HUES6 (cell line): ENCODE results near the gene STAB1.
"Not testable (repeated sequence)": the region's sequence is repeated elsewhere in the genome, so short reads cannot be mapped to it uniquely, and the experiment has no call there.

Experiments
- H3K27ac ChIP-seq: 2 replicates; pipeline ENCODE4 v1.7.0; 2013; ENCODE audit warnings: low read depth, mild to moderate bottlenecking, low read length, inconsistent platforms
- H3K27me3 ChIP-seq: 2 replicates; pipeline ENCODE4 v1.6.1; 2013; ENCODE audit warnings: low read length; ENCODE audit not compliant: control insufficient read depth, insufficient read depth
- H3K36me3 ChIP-seq: 2 replicates; pipeline ENCODE4 v1.6.1; 2013; ENCODE audit warnings: low read length; ENCODE audit not compliant: control insufficient read depth, insufficient read depth
- H3K4me1 ChIP-seq: 2 replicates; pipeline ENCODE4 v1.6.1; 2013; ENCODE audit warnings: low read length; ENCODE audit not compliant: control insufficient read depth, insufficient read depth
- H3K4me3 ChIP-seq: 2 replicates; pipeline ENCODE4 v1.5.1; 2013; ENCODE audit warnings: low read depth, low read length
- H3K9ac ChIP-seq: one replicate; pipeline ENCODE4 v1.6.1; 2013; ENCODE audit warnings: mild to moderate bottlenecking, low read length
- H3K9me3 ChIP-seq: 2 replicates; pipeline ENCODE4 v1.6.1; 2013; ENCODE audit warnings: low read depth, low read length; ENCODE audit not compliant: control insufficient read depth, insufficient read depth

The STAB1 gene

DNA sequence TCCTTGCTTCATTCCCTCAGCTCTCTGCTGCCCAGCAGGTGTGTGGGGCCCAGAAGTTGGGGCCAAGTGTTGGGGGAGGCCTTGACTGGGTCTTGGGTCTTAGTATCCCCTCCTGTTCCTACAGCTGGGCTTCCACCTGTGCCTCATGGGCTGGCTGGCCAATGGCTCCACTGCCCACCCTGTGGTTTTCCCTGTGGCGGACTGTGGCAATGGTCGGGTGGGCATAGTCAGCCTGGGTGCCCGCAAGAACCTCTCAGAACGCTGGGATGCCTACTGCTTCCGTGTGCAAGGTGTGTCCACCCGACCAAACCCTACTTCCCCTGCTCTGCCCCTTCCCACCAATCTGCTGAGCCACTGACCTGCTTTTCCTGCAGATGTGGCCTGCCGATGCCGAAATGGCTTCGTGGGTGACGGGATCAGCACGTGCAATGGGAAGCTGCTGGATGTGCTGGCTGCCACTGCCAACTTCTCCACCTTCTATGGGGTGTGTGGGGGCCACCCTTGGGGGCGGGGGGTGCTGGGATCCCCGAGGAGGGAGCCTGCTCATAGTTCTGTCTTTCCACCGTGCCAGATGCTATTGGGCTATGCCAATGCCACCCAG, 27.6 kb downstream of the STAB1 start:
- Histone ChIP-seq H3K4me1 (peaks cover 7% of the 10 kb centered on the region), H3K27ac (no peak overlapping the region), H3K9ac (no peak overlapping the region), H3K36me3 (peaks cover 53% of the 10 kb centered on the region), H3K4me3 (no peak overlapping the region), H3K9me3 (no peaks in the 10 kb centered on the region), H3K27me3 (peaks cover 8% of the 10 kb centered on the region; the same call in 1 of the 2 replicates)

DNA sequence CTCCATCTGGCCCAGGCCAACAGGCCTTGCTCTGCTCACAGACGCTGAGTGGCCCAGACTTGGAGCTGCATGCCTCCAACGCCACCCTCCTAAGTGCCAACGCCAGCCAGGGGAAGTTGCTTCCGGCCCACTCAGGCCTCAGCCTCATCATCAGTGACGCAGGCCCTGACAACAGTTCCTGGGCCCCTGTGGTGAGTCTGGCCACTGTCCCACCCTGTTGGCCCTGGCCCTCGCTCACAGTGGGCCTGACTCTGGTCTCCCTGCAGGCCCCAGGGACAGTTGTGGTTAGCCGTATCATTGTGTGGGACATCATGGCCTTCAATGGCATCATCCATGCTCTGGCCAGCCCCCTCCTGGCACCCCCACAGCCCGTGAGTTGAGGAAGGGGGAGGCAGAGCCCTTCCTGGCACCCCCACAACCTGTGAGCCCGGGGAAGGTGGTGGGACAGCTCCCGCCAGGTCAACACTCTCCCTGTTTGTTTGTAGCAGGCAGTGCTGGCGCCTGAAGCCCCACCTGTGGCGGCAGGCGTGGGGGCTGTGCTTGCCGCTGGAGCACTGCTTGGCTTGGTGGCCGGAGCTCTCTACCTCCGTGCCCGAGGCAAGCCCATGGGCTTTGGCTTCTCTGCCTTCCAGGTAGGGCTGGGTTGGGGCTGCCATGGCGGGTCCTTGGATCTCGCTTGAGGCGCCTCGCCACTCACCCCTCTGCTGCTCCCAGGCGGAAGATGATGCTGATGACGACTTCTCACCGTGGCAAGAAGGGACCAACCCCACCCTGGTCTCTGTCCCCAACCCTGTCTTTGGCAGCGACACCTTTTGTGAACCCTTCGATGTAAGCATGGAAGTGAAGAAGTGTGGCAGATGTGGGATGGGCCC, 28.5 kb downstream of the STAB1 start:
- Histone ChIP-seq H3K27me3 (no peaks in the 10 kb centered on the region), H3K36me3 (peaks cover 62% of the 10 kb centered on the region), H3K27ac (no peak overlapping the region), H3K4me3 (no peak overlapping the region), H3K9me3 (no peaks in the 10 kb centered on the region), H3K9ac (no peak overlapping the region), H3K4me1 (0 out of 2 replicates have a peak, but pooled peaks cover 3% of the 10 kb centered on the region)

DNA sequence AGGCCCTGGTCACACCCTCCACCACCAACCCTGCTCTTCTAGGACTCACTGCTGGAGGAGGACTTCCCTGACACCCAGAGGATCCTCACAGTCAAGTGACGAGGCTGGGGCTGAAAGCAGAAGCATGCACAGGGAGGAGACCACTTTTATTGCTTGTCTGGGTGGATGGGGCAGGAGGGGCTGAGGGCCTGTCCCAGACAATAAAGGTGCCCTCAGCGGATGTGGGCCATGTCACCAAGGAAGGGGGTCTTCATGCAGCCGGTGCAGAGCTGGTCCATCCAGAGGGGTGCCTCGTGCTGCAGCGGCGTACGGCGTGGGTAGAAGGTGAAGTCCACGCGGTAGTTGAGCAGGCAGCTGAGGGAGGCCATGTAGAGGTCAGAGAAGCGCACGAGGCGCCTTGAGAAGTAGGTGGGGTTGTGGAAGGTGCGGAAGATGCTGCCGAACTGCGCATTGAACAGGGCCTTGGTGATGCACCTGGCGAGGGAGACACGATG, 29.2 kb downstream of the STAB1 start:
- H3K36me3 ChIP-seq, result peaks cover 69% of the 10 kb centered on the region
- H3K27ac ChIP-seq, result no peak overlapping the region
- H3K4me1 ChIP-seq, result no peaks in the 10 kb centered on the region
- H3K9ac ChIP-seq, result no peak overlapping the region
- no peak overlapping the region for H3K4me3 ChIP-seq
- H3K9me3 ChIP-seq, result no peaks in the 10 kb centered on the region
- no peaks in the 10 kb centered on the region for H3K27me3 ChIP-seq

DNA sequence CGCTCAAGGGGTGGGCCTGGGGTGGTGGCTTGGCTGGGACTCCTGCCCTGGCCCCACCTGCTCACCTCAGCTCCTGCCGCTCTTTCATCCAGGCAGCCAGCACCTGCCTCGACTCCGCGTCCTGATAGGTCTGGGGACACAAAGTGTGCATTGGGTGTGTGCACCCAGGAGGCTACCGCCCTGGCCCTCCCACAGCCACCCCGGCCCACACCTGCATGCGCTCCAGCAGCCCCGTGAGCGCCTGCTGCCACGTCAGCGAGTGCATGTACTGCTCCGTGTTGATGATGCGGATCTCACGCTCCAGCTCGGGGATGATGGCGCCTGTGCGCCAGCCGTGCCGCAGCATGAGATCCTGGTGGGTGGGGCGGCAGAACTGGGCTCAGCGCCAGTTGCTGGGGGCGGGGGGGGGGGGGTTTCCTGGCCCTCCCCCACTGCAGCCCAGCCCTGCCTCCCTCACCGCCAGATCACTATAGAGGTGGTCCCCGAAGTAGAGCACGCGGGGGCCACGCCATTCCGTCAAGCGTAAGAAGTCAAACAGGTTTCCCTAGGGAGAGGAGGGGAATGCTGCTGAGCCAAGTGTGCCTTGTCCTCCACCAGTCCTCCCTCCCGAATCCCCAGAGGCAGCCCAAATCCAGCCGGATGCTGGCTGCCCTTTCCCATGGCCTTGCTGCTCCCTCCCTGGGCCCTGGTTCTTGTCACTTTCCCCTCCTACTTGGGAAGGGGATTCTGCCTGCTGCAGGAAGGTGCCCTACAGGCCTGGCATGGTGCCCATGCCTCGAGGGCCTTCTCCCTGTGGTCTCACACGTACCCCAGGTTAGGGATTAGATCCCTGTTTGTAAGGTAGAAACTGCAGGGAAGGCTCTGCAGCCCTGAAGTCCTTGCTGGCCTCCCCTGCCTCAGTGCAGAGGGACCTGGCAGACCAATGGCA, 29.9 kb downstream of the STAB1 start:
- Histone ChIP-seq H3K9ac (no peak overlapping the region), H3K27me3 (no peaks in the 10 kb centered on the region), H3K4me3 (no peak overlapping the region), H3K36me3 (peaks cover 75% of the 10 kb centered on the region), H3K9me3 (no peaks in the 10 kb centered on the region), H3K27ac (no peak overlapping the region), H3K4me1 (no peaks in the 10 kb centered on the region)

DNA sequence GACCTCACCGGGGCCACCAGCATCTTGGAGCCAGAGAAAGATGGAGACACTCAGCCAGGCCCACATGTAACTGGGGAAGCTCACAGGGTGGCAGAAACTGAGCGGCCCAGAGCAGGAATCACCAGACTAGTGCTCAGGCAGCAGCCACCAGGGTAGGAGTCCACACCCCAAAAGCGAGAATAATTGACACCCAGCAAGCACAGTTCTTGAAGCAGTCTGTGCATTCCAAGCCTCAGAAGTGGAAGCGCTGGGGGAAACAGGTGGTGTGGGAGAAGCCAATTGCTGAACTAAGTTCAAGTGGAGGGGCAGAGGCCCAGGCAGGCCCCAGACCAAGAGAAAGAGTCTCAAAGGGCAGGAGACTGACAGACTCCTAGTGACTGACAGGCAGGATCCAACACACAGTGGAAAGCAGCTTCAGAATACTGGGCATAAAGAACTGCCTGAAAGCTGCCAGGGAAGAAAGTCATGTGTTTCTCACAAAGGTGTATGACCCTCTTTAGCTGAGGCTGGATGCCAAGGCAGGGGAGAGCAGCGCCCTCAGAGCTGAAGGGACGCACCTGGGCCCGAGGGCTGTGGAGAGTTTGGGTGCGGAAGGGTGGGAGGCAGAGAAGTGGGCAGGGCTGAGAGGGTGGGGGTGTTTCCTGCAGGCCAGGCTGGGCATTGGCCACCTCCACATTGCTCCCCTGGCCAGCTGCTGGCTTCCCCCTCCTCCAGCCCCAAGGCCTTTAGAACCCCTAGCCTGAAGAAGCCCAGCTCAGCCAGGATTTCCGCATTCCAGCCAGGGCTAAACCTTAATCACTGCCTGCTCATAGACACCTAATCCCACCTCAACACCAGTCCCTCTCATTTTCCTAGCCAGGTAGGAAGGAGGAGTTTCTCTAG, 30.8 kb downstream of the STAB1 start:
- peaks cover 3% of the 10 kb centered on the region; the same call in 1 of the 2 replicates for H3K4me1 ChIP-seq
- H3K4me3 ChIP-seq, result no peak overlapping the region
- H3K27me3 ChIP-seq, result no peaks in the 10 kb centered on the region
- H3K9ac ChIP-seq, result no peak overlapping the region
- H3K36me3 ChIP-seq, result peaks cover 83% of the 10 kb centered on the region
- H3K27ac ChIP-seq, result no peak overlapping the region
- no peaks in the 10 kb centered on the region for H3K9me3 ChIP-seq

DNA sequence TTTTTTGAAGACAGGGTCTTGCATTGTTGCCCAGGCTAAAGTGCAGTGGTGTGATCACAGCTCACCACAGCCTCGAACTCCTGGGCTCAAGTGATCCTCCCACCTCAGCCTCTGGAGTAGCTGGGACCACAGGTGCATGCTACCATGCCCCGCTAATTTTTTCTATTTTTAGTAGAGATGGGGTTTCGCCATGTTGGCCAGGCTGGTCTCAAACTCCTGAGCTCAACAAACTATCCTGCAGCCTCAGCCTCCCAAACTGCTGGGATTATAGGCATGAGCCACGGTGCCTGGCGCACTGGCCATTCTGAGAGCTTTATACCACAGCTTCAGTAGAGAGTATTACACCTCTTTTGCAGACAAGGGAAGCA, 31.5 kb downstream of the STAB1 start:
- peaks cover 86% of the 10 kb centered on the region for H3K36me3 ChIP-seq

DNA sequence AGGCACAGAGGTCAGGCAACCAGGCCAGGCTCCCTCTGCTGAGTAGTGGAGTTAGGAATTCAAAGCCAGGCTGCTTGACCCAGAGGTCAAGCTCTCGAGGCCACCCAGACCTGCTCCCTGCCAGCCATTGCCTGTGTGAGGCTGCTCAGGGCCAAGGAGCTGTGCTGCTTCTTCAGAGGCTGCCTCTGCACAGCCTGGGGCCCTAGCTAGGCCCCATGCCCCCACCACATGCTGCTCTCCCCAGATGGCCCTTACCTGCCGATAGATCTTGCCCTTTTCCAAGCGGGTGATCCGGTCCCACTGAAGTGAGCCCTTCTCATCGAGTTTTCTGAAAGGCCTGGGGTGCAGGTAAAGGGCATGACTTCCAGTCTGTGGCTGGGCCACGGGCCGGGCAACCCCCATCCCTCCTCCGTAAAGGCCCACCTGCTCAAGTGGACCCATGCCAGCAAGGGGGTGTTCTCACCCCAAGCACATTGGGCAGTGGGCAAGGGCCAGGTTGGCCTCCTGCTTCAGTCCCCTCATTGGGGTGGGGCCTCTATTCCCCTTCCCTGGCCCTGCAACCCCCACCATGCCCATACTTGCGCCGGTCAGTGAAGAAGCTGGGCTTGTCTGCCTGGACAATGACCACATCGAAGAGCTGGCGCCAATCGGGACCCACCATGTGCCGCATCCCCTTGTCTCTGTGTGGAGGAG, 32.0 kb downstream of the STAB1 start:
- Histone ChIP-seq H3K4me3 (no peak overlapping the region), H3K4me1 (peaks cover 13% of the 10 kb centered on the region), H3K9ac (no peak overlapping the region), H3K36me3 (peaks cover 89% of the 10 kb centered on the region), H3K27me3 (no peaks in the 10 kb centered on the region), H3K9me3 (no peaks in the 10 kb centered on the region), H3K27ac (no peak overlapping the region)

More for the DNA sequence above, 31.5 kb downstream of the STAB1 start:
- H3K27ac ChIP-seq, H3K9me3 ChIP-seq, H3K9ac ChIP-seq, H3K4me3 ChIP-seq, H3K4me1 ChIP-seq, H3K27me3 ChIP-seq: not testable (repeated sequence)

DNA sequence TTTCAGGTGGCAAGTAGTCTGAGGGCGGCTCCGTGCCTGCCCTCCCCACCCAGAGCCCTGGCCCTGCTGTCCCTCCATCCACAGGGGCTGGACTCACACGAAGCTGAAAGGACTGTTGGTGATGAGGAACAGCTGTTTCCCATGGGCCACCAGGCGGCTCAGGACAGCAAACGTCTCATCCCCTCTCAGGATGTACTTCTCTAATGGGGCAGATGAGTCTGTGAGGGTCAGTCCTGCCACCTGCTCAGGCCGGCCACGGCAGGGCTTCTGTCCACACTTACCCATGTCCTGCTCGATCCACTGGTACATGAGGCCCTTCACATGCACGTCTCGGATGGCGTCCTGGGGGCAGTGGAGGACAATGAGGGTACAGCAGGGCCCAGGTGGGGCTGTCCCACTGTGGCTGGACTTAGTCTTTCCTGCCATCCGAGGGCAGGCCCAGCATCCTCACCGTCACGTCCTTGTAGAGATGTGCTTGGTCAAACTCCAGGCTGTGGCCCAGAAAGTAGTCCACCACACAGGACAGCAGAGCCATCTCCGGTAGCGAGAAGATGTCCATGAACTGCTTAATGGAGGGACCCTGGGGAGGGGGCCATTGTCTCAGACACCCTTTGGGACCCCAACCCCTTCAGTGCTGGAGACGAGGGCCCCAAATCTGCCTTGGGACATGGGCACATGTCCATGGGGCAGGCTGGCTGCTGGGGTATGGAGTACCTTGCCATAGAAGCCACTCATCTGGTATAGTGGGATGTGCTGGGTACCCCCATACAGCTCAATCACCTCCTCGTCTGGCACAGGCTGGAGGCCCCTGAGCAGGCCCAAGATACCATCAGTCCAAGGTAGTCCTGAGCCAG, 32.8 kb downstream of the STAB1 start:
- Histone ChIP-seq H3K9ac (no peak overlapping the region), H3K4me3 (no peak overlapping the region), H3K27me3 (no peaks in the 10 kb centered on the region), H3K36me3 (peaks cover 83% of the 10 kb centered on the region), H3K27ac (no peak overlapping the region), H3K4me1 (peaks cover 19% of the 10 kb centered on the region), H3K9me3 (no peaks in the 10 kb centered on the region)

DNA sequence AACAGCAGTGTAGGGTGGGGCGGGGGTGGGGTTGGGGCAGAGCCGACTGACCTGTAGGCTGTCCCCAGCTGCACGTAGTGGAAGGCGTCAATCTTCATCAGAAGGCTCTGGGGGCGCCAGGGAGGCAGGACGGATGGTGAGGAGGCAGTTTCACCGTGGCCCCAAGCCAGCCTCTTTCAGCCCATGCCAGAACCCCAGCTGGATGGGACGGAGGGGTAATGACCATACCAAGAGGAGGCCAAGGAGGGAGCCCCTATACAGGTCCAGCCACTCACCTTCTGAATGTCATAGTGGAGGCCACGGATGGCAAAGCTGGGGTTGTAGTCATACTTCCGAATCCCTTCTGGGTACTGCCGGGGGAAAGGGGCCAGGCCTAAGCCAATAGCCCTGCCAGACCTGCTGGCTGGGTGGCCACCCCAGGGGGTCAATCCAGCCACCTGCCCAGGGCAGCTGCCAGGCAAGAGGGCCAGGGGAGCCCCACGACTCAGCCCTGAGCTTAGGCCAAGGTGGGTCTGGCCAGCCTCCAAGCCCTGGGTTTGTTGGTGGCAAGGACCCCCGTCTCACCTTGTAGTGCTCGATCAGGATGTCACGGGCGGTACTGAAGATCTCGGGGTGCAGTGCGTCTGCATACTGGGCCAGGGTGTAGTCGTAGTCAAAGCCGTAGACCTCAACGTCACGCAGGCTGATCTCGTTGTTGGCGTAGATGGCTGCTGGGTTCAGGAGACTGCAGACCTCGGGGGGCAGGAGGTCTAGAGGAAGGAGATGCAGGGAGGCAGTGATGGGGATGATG, 33.6 kb downstream of the STAB1 start:
- no peak overlapping the region for H3K4me3 ChIP-seq
- no peaks in the 10 kb centered on the region for H3K9me3 ChIP-seq
- H3K4me1 ChIP-seq, result peaks cover 19% of the 10 kb centered on the region
- H3K27ac ChIP-seq, result no peak overlapping the region
- no peaks in the 10 kb centered on the region for H3K27me3 ChIP-seq
- H3K9ac ChIP-seq, result no peak overlapping the region
- peaks cover 75% of the 10 kb centered on the region for H3K36me3 ChIP-seq
